NK-92 treated with Interleukin-12 subunit alpha and Interleukin-12 subunit beta, amount 100 ng/mL, for 24 hours (cell line): Measurements from ENCODE around the gene PPIF.

Experiments
- DNase-seq: peaks from one replicate; lab custom pipeline; 2025; lab: John Stamatoyannopoulos, UW

PPIF gene

GRCh38 chr10:79313911-79314439 lies 33.3 kb upstream of the PPIF start:
- DNase-seq, result no peak

- no peak for DNase-seq
Observed at GRCh38 chr10:79314761-79315601, 32.3 kb upstream of the PPIF start.

- DNase-seq, result no peak
Observed at GRCh38 chr10:79315602-79315920, 31.7 kb upstream of the PPIF start.

DNA sequence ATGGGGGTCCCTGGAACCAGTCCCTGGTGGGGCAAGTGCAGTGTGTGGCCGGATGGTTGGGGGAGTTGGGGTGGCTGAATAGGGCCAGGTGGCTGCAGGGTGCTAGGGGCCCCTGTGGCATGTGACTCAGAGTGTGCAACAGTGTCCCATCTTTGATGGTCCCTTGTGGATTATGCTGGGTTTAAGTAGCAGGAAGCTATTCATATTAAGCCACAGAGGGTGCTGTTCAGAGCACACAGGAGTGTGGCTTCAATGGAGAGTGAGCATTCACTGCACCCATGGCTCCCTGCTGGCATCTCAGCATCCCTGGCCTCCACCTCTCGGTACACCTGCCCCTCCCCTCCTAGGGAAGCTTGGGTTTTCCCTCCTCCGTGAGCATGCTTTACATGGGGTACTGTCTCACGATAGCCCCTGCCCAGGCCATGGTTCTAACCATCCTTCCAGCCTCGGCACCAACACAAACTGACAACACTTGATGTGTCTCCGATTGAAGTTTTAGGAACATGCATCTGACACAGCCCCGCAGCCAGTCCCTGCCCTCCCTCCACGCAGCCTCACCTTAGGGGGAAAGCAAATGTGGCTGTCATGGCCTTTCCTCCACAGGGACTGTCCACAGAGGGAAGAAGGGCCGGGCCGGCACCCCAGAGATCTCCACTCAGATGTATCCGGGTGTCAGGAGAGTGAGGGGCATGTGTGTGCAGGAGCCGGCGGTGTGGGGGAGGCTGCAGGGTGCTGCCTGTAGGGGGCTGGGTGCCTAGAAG lies 30.4 kb upstream of the PPIF start:
- peak; percentile 51 for DNase-seq

DNA sequence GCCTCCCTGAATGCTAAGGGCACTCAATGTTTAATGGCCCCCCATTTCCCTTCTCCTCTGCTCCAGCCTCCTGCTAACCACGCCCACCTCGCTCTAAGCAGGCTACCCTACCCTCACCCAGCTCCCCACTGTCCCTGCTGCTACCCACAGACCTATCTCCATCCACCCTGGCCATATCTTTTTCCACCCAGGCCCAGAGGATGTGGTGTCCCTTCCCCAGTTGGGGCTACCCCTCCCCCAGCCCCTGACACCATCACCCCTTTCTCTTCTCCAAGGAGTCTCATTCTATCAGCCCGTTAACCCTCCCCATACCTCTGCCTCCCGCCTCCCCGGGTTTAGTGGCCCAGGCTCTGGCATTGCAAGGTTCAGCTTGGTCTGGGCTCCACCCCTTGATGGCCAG lies 28.9 kb upstream of the PPIF start:
- peak; percentile 32 for DNase-seq

DNA sequence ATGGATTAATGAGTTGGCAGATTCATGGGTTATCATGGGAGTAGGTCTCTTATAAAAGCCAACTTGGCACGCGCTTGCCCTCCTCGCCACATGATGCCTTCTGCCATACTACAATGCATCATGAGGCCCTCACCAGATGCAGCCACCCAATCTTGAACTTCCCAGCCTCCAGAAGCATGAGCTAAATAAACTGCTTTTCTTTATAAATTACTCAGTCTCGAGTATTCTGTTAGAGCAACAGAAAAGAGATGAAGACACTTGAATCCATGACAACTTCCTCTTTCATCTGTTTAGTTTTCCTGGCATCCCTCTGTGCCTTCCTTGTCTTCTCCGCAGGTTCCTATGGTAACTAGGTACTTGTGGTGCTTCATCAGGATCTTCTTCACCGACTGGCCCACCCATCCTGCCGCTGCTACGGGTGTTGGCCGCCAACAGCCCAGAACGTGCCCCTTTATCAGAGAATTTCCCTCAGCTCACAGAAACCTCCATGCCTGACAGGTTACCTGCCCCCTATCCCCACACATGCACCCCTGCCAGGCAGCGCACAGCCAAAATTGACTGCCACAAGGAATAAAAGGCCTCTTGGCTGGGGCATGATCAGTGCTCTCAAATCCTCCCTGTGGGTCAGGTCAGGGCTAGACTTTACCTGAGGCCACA lies 28.0 kb upstream of the PPIF start:
- no peak for DNase-seq

GRCh38 chr10:79320316-79320715 lies 27.0 kb upstream of the PPIF start:
- no peak for DNase-seq

GRCh38 chr10:79320820-79321493 lies 26.3 kb upstream of the PPIF start:
- peak; percentile 28 for DNase-seq

DNA sequence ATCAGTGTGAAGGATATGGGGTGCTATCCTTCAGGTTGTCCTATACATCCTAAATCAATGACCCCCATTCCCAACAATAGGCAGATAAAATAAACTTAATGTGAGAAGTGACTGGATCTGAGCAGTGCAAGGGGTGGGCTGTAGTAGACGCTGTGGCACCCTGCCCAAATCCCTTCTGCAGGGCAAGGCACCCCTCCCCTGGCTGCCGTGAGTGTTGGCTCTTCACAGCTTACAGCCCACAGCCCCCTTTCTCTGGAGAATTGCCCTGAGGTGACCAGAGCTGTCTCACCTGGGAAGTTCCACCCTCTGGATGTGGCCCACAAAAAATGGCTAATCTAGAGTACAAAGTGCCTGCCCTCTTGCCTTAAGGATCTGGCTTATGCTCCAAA lies 25.8 kb upstream of the PPIF start:
- DNase-seq, result no peak

DNA sequence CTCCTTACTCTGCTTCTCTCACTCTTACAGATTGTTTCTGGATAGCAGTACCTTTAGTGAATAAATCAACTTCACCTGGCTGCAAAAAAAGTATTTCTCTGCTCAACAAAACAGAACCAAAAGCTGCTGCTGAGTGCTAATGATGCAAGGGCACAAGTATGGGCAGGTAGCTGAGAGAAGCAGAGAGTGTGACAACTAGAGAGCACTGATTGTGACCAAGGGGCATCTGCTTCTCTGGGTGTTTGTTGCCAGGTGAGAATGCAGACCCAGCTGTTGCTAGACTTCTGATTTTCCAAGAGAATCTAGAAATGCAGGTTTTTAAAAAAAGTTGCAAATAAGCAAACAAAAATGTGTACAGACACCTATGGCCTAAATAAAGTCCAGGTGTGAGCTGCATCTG lies 25.3 kb upstream of the PPIF start:
- no peak for DNase-seq

DNA sequence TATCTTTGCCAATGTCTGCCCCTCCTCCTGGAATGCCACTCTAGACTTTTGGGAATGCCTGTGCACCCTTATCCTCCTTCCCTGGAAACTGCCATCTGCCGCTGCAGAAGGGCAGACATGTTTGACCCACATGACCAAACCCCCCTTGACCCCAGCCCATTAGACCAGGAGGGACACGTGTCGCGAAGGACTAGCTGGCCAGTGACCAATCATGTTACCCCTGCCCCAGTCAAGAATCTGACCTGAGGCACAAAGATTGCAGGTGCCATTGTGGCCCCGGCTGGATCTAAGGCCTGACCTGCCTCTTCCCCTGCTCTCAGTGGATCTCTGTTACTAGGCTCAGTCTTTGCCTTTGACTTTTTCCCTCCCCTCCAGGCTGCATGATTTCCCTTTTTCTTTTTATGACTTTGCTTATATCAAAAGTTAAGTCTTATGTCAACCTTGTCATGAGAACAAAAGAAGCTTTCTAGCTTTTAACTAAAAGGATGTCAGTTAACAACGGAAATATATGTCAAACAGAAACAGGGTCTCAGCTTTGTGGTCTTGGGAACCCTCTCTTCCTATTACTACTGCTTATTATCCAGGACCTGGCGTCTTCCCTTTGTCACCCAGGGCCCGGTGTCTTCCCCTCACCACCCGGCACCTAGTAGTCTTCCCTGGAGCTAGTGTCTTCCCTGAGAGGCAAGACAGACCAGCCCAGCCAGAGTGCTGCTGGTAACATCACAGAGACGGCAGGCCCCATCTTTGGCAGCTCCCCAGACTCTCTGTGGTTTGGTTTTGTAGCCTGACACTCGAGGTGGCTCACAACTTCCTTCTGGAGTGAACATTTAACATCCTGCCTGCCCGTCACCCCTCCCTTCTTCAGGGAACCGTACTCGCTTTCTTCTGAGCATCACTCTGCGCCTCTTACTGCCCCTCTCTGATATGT lies 24.4 kb upstream of the PPIF start:
- peak; percentile 60 for DNase-seq

GRCh38 chr10:79323602-79324001 lies 23.7 kb upstream of the PPIF start:
- no peak for DNase-seq

DNA sequence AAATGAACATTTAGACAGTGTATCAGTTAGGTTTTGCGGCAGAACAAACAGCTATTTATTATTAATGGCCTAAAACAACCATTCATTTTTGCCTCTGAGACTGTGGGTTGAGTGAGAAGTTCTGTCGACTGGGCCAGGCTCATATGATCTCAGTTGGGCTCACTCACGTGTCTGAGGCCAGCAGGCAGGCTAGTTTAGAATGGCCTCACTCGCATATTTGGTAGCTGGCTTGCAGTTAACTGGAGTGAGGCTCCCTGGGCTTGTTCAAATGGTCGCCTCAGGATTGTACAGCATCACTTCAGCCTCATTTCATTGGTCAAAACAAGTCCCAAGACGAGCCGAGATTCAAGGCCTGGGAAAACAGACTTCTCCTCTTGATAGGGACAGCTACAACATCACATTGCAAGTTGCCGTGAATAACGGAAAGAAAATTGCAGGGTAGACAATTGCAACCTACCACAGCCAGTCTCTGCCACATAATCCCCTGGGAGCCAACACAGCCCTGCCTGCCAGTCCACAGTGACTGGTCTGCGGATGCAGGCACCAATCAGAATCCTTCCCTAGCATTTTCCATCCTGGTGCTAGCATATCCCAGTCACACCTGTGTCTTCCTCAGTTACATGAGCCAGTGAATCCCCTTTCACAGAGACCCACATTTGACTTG lies 23.1 kb upstream of the PPIF start:
- no peak for DNase-seq

DNA sequence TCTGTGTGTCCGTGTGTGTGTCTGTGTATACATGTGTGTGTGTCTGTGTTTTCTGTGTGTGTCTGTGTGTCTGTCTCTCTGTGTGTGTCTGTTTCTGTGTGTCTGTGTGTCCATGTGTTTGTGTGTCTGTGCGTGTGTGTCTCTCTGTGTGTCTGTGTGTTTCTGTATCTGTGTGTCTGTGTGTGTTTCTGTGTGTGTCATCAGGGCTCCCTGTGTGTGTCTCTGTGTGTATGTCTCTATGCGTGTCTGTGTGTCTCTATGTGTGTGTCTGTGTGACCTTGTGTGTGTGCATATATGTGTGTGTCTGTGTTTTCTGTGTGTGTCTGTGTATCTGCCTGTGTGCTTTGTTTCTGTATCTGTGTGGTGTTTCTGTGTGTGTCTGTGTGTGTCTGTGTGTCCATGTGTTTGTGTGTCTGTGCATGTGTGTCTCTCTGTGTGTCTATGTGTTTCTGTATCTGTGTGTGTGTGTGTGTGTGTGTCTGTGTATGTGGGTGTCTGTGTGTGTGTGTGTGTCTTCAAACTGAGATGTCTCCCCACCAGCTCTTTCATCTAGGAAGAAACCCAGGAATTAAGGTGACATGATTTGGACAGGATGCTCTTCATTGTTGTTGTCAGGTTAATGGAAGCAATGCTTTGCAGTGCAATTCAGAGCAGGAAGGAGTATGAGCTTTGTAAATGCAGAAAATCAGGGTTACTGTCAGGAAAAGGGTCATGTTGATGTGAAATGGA lies 20.7 kb upstream of the PPIF start:
- no peak for DNase-seq

- no peak for DNase-seq
Observed at GRCh38 chr10:79327090-79327457, 20.2 kb upstream of the PPIF start.

GRCh38 chr10:79328147-79328701 lies 19.0 kb upstream of the PPIF start:
- no peak for DNase-seq

GRCh38 chr10:79328737-79329504 lies 18.3 kb upstream of the PPIF start:
- DNase-seq, result no peak

- DNase-seq, result no peak
Observed at GRCh38 chr10:79329529-79329928, 17.7 kb upstream of the PPIF start.

DNA sequence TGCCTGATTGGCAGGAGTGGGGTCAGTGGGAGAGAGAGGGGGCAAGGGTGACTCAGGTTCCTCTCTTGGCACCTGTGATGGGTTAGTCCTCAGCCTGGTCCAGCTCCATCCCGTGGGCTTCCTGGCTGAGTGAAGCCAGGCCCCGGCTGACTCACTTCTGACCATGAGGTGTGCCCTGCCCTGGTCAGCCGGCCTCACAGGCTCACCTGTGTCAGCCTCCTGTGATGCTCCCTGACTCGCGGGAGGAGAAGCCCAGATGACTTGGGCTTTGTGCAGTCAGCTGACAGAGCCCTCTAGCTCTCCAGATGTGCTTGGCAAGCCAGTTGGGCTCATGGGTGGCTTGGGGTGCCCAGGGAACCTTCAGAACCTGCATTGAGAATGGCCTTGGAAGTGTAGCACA lies 16.0 kb upstream of the PPIF start:
- DNase-seq, result no peak
